Medulla oblongata (tissue), 1 donor: ENCODE data around the gene PTGER4.
A peak's percentile ranks its signal among the peaks of the same experiment; 100 is the strongest.
"Not testable (repeated sequence)": the region's sequence is repeated elsewhere in the genome, so short reads cannot be mapped to it uniquely, and the experiment has no call there.

Experiments used
- DNase-seq: peaks from one replicate; pipeline ENCODE4 v3.0.0-alpha.2; 2015; ENCODE audit errors: extremely low spot score

The PTGER4 gene

DNA sequence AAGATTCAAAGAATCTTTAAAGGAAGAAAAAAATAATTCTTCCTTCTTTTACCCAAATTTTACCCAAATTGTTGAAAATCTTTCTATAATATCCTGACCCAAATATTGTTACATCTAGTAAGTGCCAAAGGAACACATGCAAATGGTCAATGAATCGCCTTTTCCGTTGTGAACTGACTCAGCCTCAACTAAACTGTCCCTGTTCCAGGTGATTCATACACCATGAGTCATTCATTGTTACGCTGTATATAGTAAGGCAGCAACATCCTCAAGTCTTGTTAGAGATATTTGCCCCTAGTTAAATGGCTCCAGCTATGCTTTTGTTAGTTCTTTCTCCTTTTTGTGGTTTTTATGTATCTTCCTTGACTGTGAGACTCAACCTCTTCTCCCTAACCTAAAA is 9.7 kb downstream of the PTGER4 start:
- no peak for DNase-seq

DNA sequence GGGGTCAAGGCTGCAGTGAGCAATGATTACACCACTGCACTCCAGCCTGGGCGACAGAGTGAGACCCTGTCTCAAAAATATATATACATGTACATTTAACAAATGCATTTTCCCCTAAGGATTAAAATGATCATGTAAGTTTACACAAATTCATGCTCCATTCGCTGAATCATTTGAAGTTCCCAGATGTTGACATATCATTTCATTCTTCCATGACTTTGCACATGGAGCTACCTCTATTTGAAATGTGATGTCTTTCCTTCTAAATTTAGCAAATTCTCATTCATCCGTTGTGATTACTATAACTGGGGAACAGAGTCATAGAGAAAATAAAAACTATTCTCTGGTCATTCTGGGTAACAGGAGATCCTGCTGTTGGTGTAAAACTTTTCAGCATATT is 10.6 kb downstream of the PTGER4 start:
- no peak for DNase-seq

DNA sequence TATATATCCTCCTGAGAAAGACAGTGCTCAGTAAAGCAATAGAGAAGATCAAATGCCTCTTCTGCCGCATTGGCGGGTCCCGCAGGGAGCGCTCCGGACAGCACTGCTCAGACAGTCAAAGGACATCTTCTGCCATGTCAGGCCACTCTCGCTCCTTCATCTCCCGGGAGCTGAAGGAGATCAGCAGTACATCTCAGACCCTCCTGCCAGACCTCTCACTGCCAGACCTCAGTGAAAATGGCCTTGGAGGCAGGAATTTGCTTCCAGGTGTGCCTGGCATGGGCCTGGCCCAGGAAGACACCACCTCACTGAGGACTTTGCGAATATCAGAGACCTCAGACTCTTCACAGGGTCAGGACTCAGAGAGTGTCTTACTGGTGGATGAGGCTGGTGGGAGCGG is 12.2 kb downstream of the PTGER4 start:
- DNase-seq = no peak

DNA sequence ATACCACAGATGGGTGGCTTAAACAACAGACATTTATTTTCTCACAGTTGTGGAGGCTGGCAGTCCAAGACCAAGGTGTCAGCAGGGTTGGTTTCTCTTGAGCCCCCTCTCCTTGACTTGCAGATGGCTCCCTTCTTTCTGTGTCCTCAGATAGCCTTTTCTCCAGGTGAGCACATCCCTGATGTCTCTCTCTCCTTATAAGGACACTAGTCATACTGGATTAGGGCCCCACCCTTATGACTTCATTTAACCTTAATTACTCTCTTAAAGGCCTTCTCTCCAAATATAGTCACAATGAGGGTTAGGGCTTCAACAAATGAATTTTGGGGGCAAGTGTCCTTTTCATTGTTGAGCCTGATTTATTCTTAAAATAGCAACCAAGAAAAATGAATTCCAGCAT is 14.7 kb downstream of the PTGER4 start:
- DNase-seq = no peak

DNA sequence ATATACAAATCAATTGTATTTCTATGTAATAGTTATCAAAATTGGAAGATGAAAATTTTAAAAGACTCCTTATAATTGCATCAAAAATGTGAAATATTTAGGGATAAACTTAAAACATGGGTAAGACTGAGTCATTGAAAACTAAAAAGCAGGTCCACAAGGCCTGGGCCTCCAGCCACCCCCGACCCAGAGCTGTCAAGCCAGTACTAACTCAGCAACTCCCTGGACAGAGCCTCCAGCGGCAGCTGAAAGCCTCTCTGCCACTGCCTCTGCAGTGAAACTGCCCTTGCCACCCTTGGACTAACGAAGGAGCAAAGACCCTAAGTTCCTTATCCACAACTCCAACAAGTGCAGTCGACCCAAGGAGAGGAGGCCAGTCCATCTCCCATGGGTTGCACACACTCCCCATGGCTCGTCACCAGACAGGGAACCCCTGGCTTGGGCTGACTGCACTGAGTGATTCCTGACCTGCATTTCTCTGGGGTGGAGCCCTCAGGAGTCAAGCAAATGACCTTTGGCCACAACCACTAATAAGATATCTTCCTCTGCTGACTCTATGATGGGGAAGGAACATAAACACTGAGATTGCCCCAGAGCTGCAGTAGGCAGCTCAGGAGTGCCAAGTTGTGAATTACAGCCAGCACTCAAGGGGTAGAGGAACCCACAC is 20.5 kb downstream of the PTGER4 start:
- no peak for DNase-seq

DNA sequence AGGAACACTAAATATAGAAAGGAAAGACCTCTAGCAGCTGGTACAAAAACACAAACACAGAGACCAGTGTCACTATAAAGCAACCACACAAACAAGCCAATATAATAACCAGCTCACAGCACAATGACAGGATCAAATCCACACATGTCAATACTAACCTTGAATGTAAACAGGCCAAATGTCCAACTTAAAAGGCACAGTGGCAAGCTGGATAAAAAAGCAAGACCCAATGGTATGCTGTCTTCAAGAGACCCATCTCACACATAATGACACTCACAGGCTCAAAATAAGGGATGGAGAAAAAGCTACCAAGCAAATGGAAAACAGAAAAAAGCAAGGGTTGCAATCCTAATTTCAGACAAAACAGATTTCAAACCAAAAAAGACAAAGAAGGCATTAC is 22.3 kb downstream of the PTGER4 start:
- not testable (repeated sequence) for DNase-seq

DNA sequence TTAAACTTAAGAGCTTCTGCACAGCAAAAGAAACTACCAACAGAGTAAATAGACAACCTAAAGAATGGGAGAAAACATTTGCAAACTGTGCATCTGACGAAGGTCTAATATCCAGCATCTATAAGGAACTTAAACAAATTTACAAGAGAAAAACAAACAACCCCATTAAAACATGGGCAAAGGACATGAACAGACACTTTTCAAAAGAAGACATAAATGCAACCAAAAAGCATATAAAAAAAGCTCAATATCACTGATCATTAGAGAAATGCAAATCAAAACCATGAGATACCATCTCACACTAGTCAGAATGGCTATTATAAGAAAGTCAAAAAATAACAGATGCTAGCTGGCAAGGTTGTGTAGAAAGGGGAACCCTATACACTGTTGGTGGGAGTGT is 25.8 kb downstream of the PTGER4 start:
- not testable (repeated sequence) for DNase-seq

DNA sequence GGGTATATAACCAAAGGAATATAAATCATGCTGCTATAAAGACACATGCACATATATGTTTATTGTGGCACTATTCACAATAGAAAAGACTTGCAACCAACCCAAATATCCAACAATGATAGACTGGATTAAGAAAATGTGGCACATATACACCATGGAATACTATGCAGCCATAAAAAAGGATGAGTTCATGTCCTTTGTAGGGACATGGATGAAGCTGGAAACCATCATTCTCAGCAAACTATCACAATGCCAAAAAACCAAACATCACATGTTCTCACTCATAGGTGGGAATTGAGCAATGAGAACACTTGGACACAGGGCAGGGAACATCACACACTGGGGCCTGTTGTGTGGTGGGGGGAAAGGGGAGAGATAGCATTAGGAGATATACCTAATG is 30.9 kb downstream of the PTGER4 start:
- DNase-seq = not testable (repeated sequence)

DNA sequence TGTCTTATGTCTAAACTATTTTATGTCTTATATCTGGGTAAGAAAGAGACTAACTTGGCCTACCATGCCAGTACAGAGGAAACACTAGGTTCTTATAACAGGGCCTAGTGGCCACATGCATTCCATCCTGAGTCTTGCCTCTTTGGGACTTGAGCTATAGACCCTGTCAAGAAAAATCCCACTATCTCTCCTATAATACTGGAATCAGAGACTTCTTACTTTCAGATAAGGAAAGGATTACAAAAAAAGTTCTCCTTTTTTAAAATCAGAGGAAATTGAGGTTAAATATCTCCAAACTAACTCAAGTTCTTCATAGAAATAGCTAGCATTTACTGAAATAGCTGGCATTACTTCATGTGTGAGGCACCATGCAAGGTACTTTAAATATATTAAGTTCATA is 34.3 kb downstream of the PTGER4 start:
- no peak for DNase-seq

DNA sequence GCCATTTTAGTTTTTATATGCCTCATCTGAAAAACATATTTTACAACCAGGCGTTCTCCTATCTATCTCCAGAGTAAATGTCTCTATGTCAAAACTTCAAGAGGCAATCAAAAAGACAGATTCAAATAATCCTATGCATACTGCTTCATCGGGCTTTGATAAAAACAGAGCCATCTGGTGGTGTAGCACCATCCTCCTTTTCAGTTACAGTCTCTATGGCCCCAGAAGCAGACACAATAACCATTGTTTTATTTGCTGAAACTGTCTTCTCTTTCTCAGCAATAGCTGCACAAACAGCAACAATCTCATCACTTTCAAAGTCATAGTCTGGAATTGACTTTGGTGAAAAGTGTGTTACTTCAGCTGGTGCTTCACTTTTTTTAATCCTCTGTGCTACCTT is 36.3 kb downstream of the PTGER4 start:
- peak; percentile 79 for DNase-seq

DNA sequence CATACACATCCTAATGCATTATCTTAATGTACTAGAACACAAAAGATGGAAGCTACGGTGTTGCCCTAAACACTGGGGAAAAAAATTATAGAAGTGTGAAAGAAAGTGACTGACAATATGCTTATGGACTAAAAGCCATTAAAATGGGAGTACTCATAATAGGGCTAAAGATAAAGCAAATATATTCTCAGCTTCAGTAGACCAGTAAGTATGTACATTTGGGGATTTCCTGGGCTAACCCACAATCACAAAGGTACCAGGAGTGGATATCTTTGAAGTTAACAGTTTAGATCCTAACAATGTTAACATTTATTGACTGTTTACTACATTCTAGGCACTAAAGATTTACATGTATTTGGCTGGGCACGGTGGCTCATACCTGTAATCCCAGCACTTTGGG is 36.9 kb downstream of the PTGER4 start:
- DNase-seq = no peak

DNA sequence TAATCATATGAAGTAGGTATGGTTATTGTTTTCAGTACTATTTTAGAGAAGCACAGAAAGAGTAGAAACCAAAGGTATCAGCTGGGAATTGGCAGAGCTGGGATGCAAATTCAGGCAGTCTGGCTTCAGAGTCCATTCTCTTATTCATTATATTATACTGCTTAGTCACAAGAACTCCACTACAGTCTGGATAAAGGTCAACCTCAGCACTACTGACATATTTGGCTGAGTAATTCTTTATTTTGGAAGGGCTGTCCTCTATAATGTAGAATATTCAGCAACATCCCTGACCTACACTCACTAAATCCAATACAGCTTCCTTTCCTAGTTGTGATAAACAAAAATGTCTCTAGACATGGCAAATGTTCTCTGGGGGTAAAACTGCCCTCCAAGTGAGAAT is 37.6 kb downstream of the PTGER4 start:
- DNase-seq = no peak

DNA sequence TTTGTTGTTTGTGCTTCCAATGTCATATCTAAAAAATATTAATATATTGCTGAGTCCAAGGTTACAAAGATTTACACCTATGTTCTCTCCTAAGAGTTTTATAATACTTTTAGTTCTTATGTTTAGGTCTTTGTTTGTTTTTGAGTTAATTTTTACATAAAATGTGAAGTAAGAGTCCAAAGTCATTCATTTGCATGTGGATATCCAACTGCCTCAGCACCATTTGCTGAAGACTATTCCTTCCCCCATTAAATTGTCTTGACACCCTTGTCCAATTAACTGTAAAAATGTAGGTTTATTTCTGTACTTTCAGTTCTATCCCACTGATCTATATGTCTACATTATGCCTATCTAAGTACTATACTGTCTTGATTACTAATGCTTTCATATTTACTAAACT is 40.4 kb downstream of the PTGER4 start:
- DNase-seq = no peak

DNA sequence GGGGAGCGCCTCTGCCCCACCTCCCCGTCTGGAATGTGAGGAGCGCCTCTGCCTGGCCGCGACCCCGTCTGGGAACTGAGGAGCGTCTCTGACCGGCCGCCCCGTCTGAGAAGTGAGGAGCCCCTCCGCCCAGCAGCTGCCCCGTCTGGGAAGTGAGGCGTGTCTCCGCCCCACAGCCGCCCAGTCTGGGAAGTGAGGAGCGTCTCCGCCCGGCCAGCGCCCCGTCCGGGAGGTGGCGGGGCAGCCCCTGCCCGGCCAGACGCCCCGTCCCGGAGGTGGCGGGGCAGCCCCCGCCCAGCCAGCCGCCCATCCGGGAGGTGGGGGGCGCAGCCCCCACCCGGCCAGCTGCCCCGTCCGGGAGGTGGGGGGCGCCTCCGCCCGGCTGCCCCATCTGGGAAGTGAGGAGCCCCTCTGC is 42.8 kb downstream of the PTGER4 start:
- not testable (repeated sequence) for DNase-seq

DNA sequence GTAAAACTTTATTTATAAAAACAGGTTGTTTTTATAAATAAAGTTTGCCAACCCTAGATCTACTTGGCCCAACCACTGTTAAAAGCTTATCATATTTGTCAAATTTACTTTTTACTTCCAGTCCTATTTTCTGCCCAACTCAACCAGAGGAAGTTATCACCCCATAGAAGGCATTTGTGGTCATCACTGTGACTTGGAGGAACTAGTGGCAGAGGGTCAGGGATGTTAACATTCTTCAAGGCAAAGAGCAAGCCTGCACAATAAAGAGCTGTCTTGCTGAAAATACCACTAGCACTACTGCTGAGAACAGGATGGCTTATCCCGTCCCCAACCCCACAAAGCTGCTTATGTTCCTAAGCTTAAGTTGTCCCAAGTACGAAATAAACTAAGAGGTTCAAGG is 53.7 kb downstream of the PTGER4 start:
- no peak for DNase-seq

DNA sequence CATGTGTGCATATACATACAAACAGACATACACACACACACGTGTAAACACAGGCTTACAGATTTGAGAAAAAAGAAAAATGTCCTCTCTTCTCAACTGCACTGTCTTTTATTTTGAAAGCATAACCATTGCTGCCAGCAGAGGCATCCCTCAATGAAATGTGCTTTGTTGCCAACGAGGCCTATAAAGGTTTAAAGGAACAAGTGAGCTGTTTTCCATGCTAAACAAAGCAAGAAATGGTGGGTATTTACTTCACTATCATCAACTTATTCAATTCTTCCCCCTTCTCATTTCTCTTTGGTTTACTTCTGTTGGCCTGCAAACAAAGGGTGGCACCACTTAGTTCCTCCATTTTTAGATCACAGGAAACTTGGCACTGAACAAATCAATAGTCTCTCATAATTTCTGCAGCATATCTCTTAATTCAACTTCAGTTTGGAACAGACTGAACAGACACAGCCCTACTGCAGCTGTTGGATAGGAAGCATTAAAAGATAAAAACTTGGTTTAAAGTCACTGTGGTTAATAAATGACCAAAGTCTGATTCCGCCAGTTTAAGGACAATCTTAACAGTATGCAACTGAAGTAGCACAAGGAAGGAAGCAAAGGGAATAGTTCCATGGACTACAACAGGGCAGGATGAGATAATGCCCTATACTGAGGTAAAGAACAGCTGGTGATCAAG is 54.3 kb downstream of the PTGER4 start:
- peak; percentile 27 for DNase-seq

DNA sequence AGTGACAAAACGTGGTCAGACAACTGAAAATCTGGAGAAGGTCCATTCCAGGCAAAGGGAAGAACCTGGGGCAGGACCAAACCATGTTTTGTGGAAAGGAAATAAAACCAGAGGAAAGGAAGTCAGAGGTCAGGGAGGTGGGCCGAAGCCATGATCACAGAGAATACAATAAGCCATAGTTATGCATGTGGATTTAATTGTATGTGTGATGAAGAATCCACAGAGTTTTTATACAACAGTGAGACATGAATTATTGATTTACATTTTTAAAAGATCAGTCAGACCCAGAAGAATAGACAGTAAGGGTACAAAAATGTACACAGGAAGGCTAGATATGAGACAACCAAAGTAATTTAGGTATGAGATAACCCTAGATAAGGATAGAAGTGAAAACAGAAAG is 55.3 kb downstream of the PTGER4 start:
- no peak for DNase-seq

DNA sequence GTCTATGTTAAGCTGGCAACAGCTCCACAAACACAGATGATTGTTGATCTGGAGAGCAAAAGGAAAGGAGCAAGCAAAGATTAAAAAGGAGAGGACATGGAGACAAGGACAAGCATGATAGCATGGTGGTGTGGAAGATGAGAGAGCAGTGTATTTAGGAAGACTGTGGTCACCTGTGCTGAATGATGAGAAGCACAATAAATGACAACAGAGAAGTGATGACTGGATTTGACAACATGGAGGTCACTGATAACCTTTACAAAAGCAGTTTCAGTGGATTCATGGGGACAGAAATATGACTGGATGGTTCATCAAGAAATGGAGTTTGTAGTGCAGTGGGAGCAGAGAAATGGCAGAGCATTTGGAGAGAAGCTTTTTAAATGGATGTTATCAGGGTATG is 55.9 kb downstream of the PTGER4 start:
- no peak for DNase-seq

DNA sequence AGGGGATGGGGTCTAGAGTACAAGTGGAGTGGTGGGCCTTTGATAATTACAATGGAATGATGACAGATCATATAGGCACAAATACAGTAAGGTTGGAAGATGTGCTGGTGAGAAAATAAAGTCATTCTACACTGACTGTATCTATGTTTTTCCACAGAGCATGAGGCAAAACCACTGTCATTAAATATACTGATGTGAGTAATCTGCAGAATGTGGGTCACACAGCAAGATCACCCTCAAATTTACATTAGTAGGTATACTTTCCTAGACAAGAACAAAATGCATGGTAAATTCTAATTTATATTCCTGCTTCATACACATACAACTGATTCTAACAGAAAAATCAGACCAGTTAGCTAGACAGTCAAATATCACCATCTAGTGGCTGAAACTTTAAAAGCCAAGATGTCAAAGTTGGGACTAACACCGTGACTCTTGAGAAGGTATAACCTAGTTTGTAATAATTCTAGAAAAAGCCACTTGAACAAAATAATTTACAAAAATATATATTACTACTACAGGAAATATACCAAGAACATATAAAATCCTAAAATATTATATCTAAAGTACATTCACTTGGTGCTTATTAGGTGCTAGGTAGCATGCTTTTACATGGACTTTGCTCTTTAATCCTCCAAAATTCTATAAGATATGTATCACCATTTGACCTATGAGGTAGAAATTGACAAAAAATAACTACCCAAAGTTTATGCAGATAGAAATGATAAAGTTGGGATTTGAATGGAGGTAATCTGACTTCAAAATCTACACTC is 56.6 kb downstream of the PTGER4 start:
- DNase-seq = peak; percentile 91

DNA sequence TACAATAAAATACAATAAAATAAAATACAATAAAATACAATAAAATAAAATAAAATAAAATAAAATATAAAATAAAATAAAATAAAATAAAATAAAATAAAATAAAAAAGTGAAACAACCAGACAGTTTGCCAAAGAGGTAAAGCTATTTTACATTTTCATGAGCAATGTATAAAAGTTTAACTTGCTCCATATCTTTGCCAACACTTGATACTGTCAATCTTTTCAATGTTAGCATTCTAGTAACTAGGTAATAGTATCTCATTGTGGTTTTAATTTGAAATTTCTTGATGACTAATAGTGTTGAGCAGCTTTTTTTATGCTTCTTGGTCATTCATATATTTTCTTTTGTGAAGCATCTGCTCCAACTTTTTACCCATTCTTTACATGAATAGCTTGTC is 58.8 kb downstream of the PTGER4 start:
- no peak for DNase-seq
